MM.1S (cell line): Measurements from ENCODE around the gene C11orf86.

Source experiments
- DNase-seq: peaks from one replicate; pipeline ENCODE4 v3.0.0-alpha.2; 2015
- H2AFZ ChIP-seq: fragments of 300-600 bp; sonication (generic); 2 replicates; pipeline ENCODE4 v1.6.0; 2016; ENCODE audit warnings: antibody characterized with exemption, low read length
- H3F3A ChIP-seq: fragments of 300-600 bp; sonication (generic); 2 replicates; pipeline ENCODE4 v1.6.1; 2016; ENCODE audit warnings: mild to moderate bottlenecking, antibody characterized with exemption, low read length, moderate library complexity, mixed read lengths; ENCODE audit not compliant: insufficient read depth
- H3K27ac ChIP-seq: fragments of 300-600 bp; sonication (generic); 2 replicates; pipeline ENCODE4 v1.5.1; 2016; ENCODE audit warnings: mild to moderate bottlenecking, low read length
- H3K27me3 ChIP-seq: fragments of 300-600 bp; sonication (generic); replicated peaks from 2 replicates; pipeline ENCODE4 v1.6.0; 2016; ENCODE audit warnings: low read length; ENCODE audit not compliant: insufficient read depth
- H3K36me3 ChIP-seq: fragments of 300-600 bp; sonication (generic); replicated peaks from 2 replicates; pipeline ENCODE4 v1.6.1; 2016; ENCODE audit warnings: mild to moderate bottlenecking, low read length, mixed read lengths; ENCODE audit not compliant: insufficient read depth
- H3K4me1 ChIP-seq: fragments of 300-600 bp; sonication (generic); 2 replicates; pipeline ENCODE4 v1.6.1; 2016; ENCODE audit warnings: low read length, mixed read lengths
- H3K4me2 ChIP-seq: fragments of 300-600 bp; sonication (generic); 2 replicates; pipeline ENCODE4 v1.6.0; 2016; ENCODE audit warnings: low read depth, low read length
- H3K4me3 ChIP-seq: fragments of 300-600 bp; sonication (generic); 2 replicates; pipeline ENCODE4 v1.5.1; 2016; ENCODE audit warnings: low read length, mixed read lengths
- H3K79me2 ChIP-seq: fragments of 300-600 bp; sonication (generic); 2 replicates; pipeline ENCODE4 v1.6.1; 2016; ENCODE audit warnings: mixed run types, low read length, mixed read lengths
- H3K9ac ChIP-seq: fragments of 300-600 bp; sonication (generic); 2 replicates; pipeline ENCODE4 v1.6.1; 2016; ENCODE audit warnings: low read length, mixed read lengths
- H3K9me2 ChIP-seq: fragments of 300-600 bp; sonication (generic); replicated peaks from 2 replicates; pipeline ENCODE4 v1.6.1; 2016; ENCODE audit warnings: mild to moderate bottlenecking, low read length, mixed read lengths; ENCODE audit not compliant: insufficient read depth
- H3K9me3 ChIP-seq: fragments of 300-600 bp; sonication (generic); replicated peaks from 2 replicates; pipeline ENCODE4 v1.6.1; 2016; ENCODE audit warnings: mild to moderate bottlenecking, low read length, mixed read lengths; ENCODE audit not compliant: insufficient read depth
- H4K20me1 ChIP-seq: fragments of 300-600 bp; sonication (generic); 2 replicates; pipeline ENCODE4 v1.6.1; 2016; ENCODE audit warnings: mild to moderate bottlenecking, low read length, moderate library complexity, mixed read lengths; ENCODE audit not compliant: insufficient read depth
- EZH2 ChIP-seq: fragments of 300-600 bp; sonication (generic); optimal IDR thresholded peaks from 2 replicates; pipeline ENCODE3; 2017; ENCODE audit warnings: low read depth, mild to moderate bottlenecking, antibody characterized with exemption, low read length, mixed read lengths
- EZH2phosphoT487 ChIP-seq: fragments of 300-600 bp; sonication (generic); IDR thresholded peaks from 2 replicates; pipeline ENCODE4 v1.6.1; 2018; ENCODE audit warnings: antibody characterized with exemption, low read length
- TF ChIP-seq, protein P1 (sequence below): fragments of 300-600 bp; sonication (generic); IDR thresholded peaks from 2 replicates; pipeline ENCODE4 v1.5.1; 2016; ENCODE audit warnings: antibody characterized with exemption, low read length, mixed read lengths

C11orf86 gene

DNA sequence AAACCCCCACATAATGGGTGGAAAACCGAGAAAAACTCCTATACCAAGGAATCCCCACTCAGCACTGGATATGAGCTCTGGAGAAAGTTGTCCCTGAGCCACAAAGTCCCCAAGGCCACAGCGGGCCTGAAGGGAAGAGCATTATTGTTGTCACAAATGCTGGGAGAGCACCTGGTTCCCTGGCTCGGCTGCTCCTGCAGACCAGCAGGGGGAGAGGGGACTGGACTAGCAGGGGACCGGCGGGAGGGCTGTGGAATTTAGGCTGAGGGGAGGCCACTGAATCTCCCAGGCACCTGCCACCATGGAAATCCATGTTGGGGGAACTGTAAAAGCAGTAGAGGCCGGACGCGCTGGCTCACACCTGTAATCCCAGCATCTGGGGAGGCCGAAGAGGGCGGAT, 24.0 kb upstream of the C11orf86 start:
- no peaks in the 10 kb centered on the region for H4K20me1 ChIP-seq
- no peak overlapping the region for H3K9ac ChIP-seq
- H3K4me3 ChIP-seq: no peak overlapping the region
- H2AFZ ChIP-seq: no peak overlapping the region
- no peaks in the 10 kb centered on the region for H3K4me1 ChIP-seq
- H3K4me2 ChIP-seq: no peak overlapping the region
- peaks cover 63% of the 10 kb centered on the region for H3K27me3 ChIP-seq
- TF ChIP-seq EZH2phosphoT487 (no peak), EZH2 (no peak)
- TF ChIP-seq, protein P1, sequence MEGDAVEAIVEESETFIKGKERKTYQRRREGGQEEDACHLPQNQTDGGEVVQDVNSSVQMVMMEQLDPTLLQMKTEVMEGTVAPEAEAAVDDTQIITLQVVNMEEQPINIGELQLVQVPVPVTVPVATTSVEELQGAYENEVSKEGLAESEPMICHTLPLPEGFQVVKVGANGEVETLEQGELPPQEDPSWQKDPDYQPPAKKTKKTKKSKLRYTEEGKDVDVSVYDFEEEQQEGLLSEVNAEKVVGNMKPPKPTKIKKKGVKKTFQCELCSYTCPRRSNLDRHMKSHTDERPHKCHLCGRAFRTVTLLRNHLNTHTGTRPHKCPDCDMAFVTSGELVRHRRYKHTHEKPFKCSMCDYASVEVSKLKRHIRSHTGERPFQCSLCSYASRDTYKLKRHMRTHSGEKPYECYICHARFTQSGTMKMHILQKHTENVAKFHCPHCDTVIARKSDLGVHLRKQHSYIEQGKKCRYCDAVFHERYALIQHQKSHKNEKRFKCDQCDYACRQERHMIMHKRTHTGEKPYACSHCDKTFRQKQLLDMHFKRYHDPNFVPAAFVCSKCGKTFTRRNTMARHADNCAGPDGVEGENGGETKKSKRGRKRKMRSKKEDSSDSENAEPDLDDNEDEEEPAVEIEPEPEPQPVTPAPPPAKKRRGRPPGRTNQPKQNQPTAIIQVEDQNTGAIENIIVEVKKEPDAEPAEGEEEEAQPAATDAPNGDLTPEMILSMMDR: no peak
- no peaks in the 10 kb centered on the region for H3K9me2 ChIP-seq
- no peaks in the 10 kb centered on the region for H3K36me3 ChIP-seq
- DNase-seq: no peak
- H3K27ac ChIP-seq: no peak overlapping the region
- no peaks in the 10 kb centered on the region for H3F3A ChIP-seq
- H3K9me3 ChIP-seq: no peaks in the 10 kb centered on the region
- H3K79me2 ChIP-seq: no peaks in the 10 kb centered on the region

DNA sequence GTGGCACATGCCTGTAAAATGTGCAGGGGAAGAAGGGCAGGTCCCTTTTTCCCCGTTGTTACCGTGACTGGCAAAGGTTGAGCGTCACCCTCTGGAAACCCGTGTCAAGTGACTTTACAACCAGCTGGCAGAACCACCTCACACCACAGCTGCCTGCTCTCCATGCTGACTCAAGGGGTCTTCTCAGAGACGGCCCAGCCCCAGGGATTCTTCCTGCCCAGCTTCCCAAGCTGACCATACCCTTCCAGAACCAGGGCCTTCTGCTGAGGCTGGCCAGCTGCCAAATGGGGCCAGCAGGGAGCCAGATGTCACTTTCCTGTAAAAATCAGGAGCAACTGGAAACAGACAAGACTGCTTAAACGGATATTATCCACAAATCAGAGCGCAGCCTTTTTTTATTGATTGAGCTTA, 23.2 kb upstream of the C11orf86 start:
- H3F3A ChIP-seq: no peaks in the 10 kb centered on the region
- no peak overlapping the region for H3K27ac ChIP-seq
- no peak overlapping the region for H3K9ac ChIP-seq
- no peaks in the 10 kb centered on the region for H3K9me2 ChIP-seq
- no peaks in the 10 kb centered on the region for H4K20me1 ChIP-seq
- no peak for DNase-seq
- no peaks in the 10 kb centered on the region for H3K79me2 ChIP-seq
- H3K9me3 ChIP-seq: no peaks in the 10 kb centered on the region
- no peaks in the 10 kb centered on the region for H3K4me1 ChIP-seq
- no peaks in the 10 kb centered on the region for H3K36me3 ChIP-seq
- no peak overlapping the region for H2AFZ ChIP-seq
- no peak overlapping the region for H3K4me2 ChIP-seq
- H3K27me3 ChIP-seq: peaks cover 59% of the 10 kb centered on the region
- TF ChIP-seq EZH2phosphoT487 (no peak), EZH2 (no peak)
- TF ChIP-seq, protein P1: no peak
- no peak overlapping the region for H3K4me3 ChIP-seq

DNA sequence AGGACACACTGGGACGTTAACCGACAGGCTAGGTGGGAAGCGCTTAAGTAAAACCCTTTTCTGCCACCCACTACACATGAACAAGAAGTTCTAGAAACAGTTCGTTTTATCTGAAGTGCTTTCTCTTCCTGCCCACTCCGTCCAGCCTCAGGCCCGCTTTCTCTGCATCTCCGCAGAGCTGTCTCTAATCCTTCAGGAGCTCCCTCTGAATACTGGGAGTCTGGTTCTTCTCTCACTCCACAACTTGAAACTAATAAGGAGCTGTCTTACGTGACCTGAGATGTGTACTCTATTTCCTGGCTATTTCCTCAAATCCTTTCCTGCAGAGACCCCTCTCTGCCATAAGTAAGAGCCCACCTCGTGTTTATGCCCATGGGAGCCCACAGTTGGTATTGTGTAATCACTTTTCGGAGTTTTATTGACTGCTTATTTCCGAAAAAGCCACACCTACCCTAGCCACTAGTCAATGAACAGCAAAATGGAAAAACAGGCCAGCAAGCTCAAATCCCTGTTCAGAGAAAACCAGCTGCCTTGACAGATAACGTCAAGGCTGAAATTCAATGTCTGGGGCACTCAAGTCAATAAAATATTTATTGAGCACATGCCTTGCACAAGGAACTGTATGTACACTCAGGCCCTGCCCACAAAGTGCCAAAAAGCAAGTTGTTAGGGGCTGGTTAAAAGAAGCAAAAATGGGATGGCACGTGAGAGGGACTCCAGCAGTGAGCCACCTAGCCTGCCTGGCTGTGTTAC, 21.8 kb upstream of the C11orf86 start:
- Histone ChIP-seq H3K9ac (no peak overlapping the region), H3K4me3 (no peak overlapping the region), H3K79me2 (no peaks in the 10 kb centered on the region), H3K27me3 (peaks cover 53% of the 10 kb centered on the region), H3K4me2 (no peak overlapping the region), H3K36me3 (no peaks in the 10 kb centered on the region), H3F3A (no peaks in the 10 kb centered on the region), H2AFZ (no peak overlapping the region), H4K20me1 (no peaks in the 10 kb centered on the region), H3K27ac (no peak overlapping the region), H3K4me1 (no peaks in the 10 kb centered on the region), H3K9me3 (no peaks in the 10 kb centered on the region), H3K9me2 (no peaks in the 10 kb centered on the region)
- TF ChIP-seq, protein P1: no peak
- no peak for DNase-seq
